IMR-90 (cell line): Measurements from ENCODE around the gene ACTN2. TPM values are rescaled to one million over a fixed set of nuclear protein-coding genes. Genes with fewer than 3 reads are reported as not detected.

ENCODE experiments used
- ATAC-seq: fragments of 200-7000 bp; cut with Tn5 transposase; 2 replicates; pipeline ENCODE4 v1.9.1; 2020; ENCODE audit warnings: low read depth, mild to moderate bottlenecking, moderate library complexity
- BruUV-seq: library from RNA; stranded (reverse); fragments of 400-500 nt; replicated peaks from 2 replicates; lab custom pipeline; 2021; lab: Mats Ljungman, UMichigan
- CTCF ChIA-PET: fragments of 300-600 bp; formaldehyde crosslinking; extraction: SDS; loops from one replicate; lab custom pipeline; 2021; ENCODE audit warnings: antibody characterized with exemption; lab: Yijun Ruan, JAX
- POLR2A ChIA-PET: fragments of 300-600 bp; sonication (Branson Sonifier 250); formaldehyde crosslinking; loops from one replicate; lab custom pipeline; 2022; ENCODE audit warnings: antibody characterized with exemption; ENCODE audit not compliant: unreplicated experiment; lab: Charles Lee
- DNase-seq: peaks from one replicate; pipeline ENCODE4 v3.0.0; 2013
- H2AFZ ChIP-seq: replicated peaks from 2 replicates; pipeline ENCODE3; 2013; ENCODE audit warnings: low read length, mild to moderate bottlenecking; ENCODE audit not compliant: poor library complexity
- H2AK5ac ChIP-seq: 2 replicates; pipeline ENCODE4 v1.6.1; 2013; ENCODE audit warnings: low read depth, low read length, inconsistent platforms
- H2AK9ac ChIP-seq: replicated peaks from 2 replicates; pipeline ENCODE3; 2013; ENCODE audit warnings: mild to moderate bottlenecking, low read depth, low read length, moderate library complexity; ENCODE audit not compliant: poor library complexity
- H2BK120ac ChIP-seq: 2 replicates; pipeline ENCODE4 v1.6.1; 2013; ENCODE audit warnings: low read depth, low read length, inconsistent platforms
- H2BK15ac ChIP-seq: 3 replicates; pipeline ENCODE4 v1.6.1; 2013; ENCODE audit warnings: low read depth, low read length, inconsistent platforms
- H2BK20ac ChIP-seq: 2 replicates; pipeline ENCODE4 v1.6.1; 2013; ENCODE audit warnings: low read depth, mild to moderate bottlenecking, inconsistent platforms, low read length, moderate library complexity
- H2BK5ac ChIP-seq: 2 replicates; pipeline ENCODE4 v1.6.1; 2013; ENCODE audit warnings: mild to moderate bottlenecking, low read depth, low read length, inconsistent platforms; ENCODE audit not compliant: poor library complexity, severe bottlenecking
- H3K14ac ChIP-seq: replicated peaks from 2 replicates; pipeline ENCODE4 v1.6.1; 2013; ENCODE audit warnings: low read depth, low read length, inconsistent platforms
- H3K18ac ChIP-seq: 2 replicates; pipeline ENCODE4 v1.6.1; 2013; ENCODE audit warnings: low read depth, low read length, control low read depth
- H3K23ac ChIP-seq: 2 replicates; pipeline ENCODE4 v1.6.1; 2013; ENCODE audit warnings: low read depth, low read length, inconsistent platforms
- H3K27ac ChIP-seq: 2 replicates; pipeline ENCODE4 v1.5.1; 2013; ENCODE audit warnings: mild to moderate bottlenecking, control low read depth, low read length; ENCODE audit not compliant: insufficient read depth
- H3K27me3 ChIP-seq: 2 replicates; pipeline ENCODE4 v1.6.1; 2013; ENCODE audit warnings: low read length; ENCODE audit not compliant: control insufficient read depth, insufficient read depth
- H3K36me3 ChIP-seq: 2 replicates; pipeline ENCODE4 v1.6.1; 2013; ENCODE audit warnings: low read length, mixed read lengths; ENCODE audit not compliant: control insufficient read depth, insufficient read depth
- H3K4ac ChIP-seq: 2 replicates; pipeline ENCODE4 v1.6.1; 2013; ENCODE audit warnings: low read depth, low read length, inconsistent platforms
- H3K4me1 ChIP-seq: 2 replicates; pipeline ENCODE4 v1.6.1; 2013; ENCODE audit warnings: low read length, mixed read lengths; ENCODE audit not compliant: control insufficient read depth, insufficient read depth
- H3K4me2 ChIP-seq: 2 replicates; pipeline ENCODE4 v1.6.1; 2013; ENCODE audit warnings: low read depth, mild to moderate bottlenecking, control low read depth, low read length, moderate library complexity
- H3K4me3 ChIP-seq: 2 replicates; pipeline ENCODE4 v1.5.1; 2013; ENCODE audit warnings: low read depth, mild to moderate bottlenecking, control low read depth, low read length, moderate library complexity; ENCODE audit not compliant: insufficient read depth
- H3K56ac ChIP-seq: 2 replicates; pipeline ENCODE4 v1.6.1; 2013; ENCODE audit warnings: low read length, inconsistent platforms; ENCODE audit not compliant: insufficient read depth; ENCODE audit errors: extremely low read depth
- H3K79me1 ChIP-seq, 2 experiments: 2 replicates each; pipeline ENCODE4 v1.6.1; 2013; ENCODE audit warnings: low read length in 2 of 2, inconsistent platforms in 1 of 2, low read depth in 1 of 2
- H3K9ac ChIP-seq: 2 replicates; pipeline ENCODE4 v1.6.1; 2013; ENCODE audit warnings: low read depth, low read length, control low read depth
- H3K9me1 ChIP-seq: 2 replicates; pipeline ENCODE4 v1.6.1; 2013; ENCODE audit warnings: low read length, inconsistent platforms; ENCODE audit not compliant: insufficient read depth
- H3K9me3 ChIP-seq: 2 replicates; pipeline ENCODE4 v1.6.1; 2013; ENCODE audit warnings: low read length; ENCODE audit not compliant: control insufficient read depth, insufficient read depth
- H4K20me1 ChIP-seq: 2 replicates; pipeline ENCODE4 v1.6.1; 2013; ENCODE audit warnings: low read length, inconsistent platforms; ENCODE audit not compliant: insufficient read depth
- H4K5ac ChIP-seq: 2 replicates; pipeline ENCODE4 v1.6.1; 2013; ENCODE audit warnings: mild to moderate bottlenecking, low read depth, low read length, control low read depth
- H4K8ac ChIP-seq, 2 experiments: 2 replicates each; pipeline ENCODE4 v1.6.1; 2013; ENCODE audit warnings: low read depth in 2 of 2, low read length in 2 of 2, control low read depth in 1 of 2, inconsistent platforms in 1 of 2
- H4K91ac ChIP-seq: 2 replicates; pipeline ENCODE4 v1.6.1; 2013; ENCODE audit warnings: low read depth, low read length, inconsistent platforms; ENCODE audit not compliant: insufficient read depth
- POLR2A ChIP-seq: IDR thresholded peaks from 2 replicates; pipeline ENCODE4 v1.6.1; 2012; ENCODE audit warnings: mild to moderate bottlenecking, low read depth, low read length
- RCOR1 ChIP-seq: IDR thresholded peaks from 2 replicates; pipeline ENCODE4 v1.6.1; 2012; ENCODE audit warnings: mild to moderate bottlenecking, low read length, improper control_type of control experiment; ENCODE audit not compliant: insufficient replicate concordance
- WGBS, 2 experiments: methylation state at CpG; one replicate each; pipeline versions ENCODE4 v1.1.5 to v1.1.7; 2013; ENCODE audit warnings: missing lambda C conversion rate in 2 of 2; ENCODE audit not compliant: insufficient read length in 1 of 2; ENCODE audit errors: extremely low coverage in 2 of 2; 5-methylcytosine and 5-hydroxymethylcytosine counted together
- dilution Hi-C: fragments of 300-500 bp; cut with HindIII; formaldehyde crosslinking; loops from one replicate; pipeline ENCODE4 v1.14.3; 2018; ENCODE audit warnings: low sequenced_read_pairs; ENCODE audit not compliant: unreplicated experiment
- in situ Hi-C: fragments of 300-500 bp; cut with MboI; formaldehyde crosslinking; loops from 3 replicates; pipeline ENCODE4 v1.14.3; 2019; ENCODE audit warnings: low sequenced_read_pairs, inconsistent platforms, mixed read lengths
- intact Hi-C: fragments of 100-400 bp; cut with micrococcal nuclease; formaldehyde crosslinking; loops from 2 replicates; pipeline ENCODE4 v1.10.0; 2022
- polyA plus RNA-seq, 3 experiments: library from polyadenylated mRNA; depleted of rRNA; stranded (reverse); fragments of >200 nt; gene quantifications; 2 replicates each; pipeline ENCODE4 v1.2.3, GENCODE V29; 2012; ENCODE audit warnings: low replicate concordance in 1 of 3
- total RNA-seq: library from RNA; depleted of rRNA; stranded (reverse); fragments of >200 nt; gene quantifications from 2 replicates; pipeline ENCODE4 v1.2.3, GENCODE V29; 2012

The ACTN2 gene
- total and polyA plus RNA-seq, 2 of the 4 experiments (the other 2 are of a cell fraction) = under 0.01 TPM; not detected in 1

DNA sequence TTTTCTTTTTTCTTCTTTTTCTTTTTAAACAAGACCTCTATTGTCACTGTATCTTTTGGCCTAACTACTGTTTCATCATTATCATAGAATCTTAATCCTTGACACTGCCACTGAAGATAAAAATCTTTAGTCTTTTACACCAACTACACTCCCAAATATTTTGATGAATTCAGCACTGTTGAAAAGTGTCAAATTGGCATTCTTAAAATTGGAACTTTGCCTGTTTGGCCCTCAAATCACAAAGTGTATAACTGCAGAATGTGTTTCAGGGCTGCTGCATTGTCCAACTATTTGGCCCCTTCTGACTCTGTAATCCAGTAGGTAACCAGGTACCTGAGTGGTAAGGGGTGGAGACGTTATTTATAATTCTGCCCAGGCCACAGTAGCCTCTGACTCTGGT is 34.3 kb downstream of the ACTN2 start:
- no peak overlapping the region for H3K4me2 ChIP-seq
- no peak overlapping the region for H3K4me3 ChIP-seq
- H2BK5ac ChIP-seq = no peak overlapping the region
- no peak overlapping the region for H3K14ac ChIP-seq
- H3K9me1 ChIP-seq = no peaks in the 10 kb centered on the region
- no peak overlapping the region for H2AK9ac ChIP-seq
- DNase-seq (no peak), ATAC-seq (no peak)
- H3K23ac ChIP-seq = no peak overlapping the region
- dilution Hi-C loops = no loop called here
- CTCF ChIA-PET = interaction anchor here (0.5 kb wide), 1 partner anchor 39 kb away, joined by 5 read pairs; no protein-coding TSS in a partner anchor
- H2BK120ac ChIP-seq = no peak overlapping the region
- peaks cover 6% of the 10 kb centered on the region; the same call in 1 of the 2 replicates for H3K9me3 ChIP-seq
- H3K27me3 ChIP-seq = no peaks in the 10 kb centered on the region
- H3K56ac ChIP-seq = no peak overlapping the region
- intact Hi-C loops = no loop called here
- H3K4ac ChIP-seq = no peak overlapping the region
- no peaks in the 10 kb centered on the region for H3K36me3 ChIP-seq
- in situ Hi-C loops = no loop called here
- BruUV-seq = no TSS peak
- no peak overlapping the region for H2AFZ ChIP-seq
- no peak overlapping the region for H3K9ac ChIP-seq
- POLR2A ChIA-PET = no interaction called here
- H4K8ac ChIP-seq = no peak overlapping the region
- no peaks in the 10 kb centered on the region for H4K20me1 ChIP-seq
- no peaks in the 10 kb centered on the region for H3K79me1 ChIP-seq
- H2AK5ac ChIP-seq = no peak overlapping the region
- no peak overlapping the region for H2BK15ac ChIP-seq
- H4K5ac ChIP-seq = no peak overlapping the region
- H3K4me1 ChIP-seq = no peaks in the 10 kb centered on the region
- H4K91ac ChIP-seq = no peak overlapping the region
- H3K27ac ChIP-seq = no peak overlapping the region
- WGBS, 2 experiments = no CpG with 5 or more reads among the region's 1 CpG
- H2BK20ac ChIP-seq = no peak overlapping the region
- no peak overlapping the region for H3K18ac ChIP-seq
- TF ChIP-seq POLR2A = no peak
- TF ChIP-seq RCOR1 = no peak
